VCaP (cell line): ENCODE measurements around the gene MYF5.

Experiments used
- H3K27ac ChIP-seq: fragments of 450-650 bp; 2 replicates; pipeline ENCODE4 v1.5.1; 2017
- TF ChIP-seq, protein P1 (sequence below): fragments of 450-650 bp; conservative IDR thresholded peaks from 2 replicates; pipeline ENCODE4 v1.5.1; 2017; ENCODE audit warnings: mild to moderate bottlenecking, moderate library complexity

Gene MYF5

DNA sequence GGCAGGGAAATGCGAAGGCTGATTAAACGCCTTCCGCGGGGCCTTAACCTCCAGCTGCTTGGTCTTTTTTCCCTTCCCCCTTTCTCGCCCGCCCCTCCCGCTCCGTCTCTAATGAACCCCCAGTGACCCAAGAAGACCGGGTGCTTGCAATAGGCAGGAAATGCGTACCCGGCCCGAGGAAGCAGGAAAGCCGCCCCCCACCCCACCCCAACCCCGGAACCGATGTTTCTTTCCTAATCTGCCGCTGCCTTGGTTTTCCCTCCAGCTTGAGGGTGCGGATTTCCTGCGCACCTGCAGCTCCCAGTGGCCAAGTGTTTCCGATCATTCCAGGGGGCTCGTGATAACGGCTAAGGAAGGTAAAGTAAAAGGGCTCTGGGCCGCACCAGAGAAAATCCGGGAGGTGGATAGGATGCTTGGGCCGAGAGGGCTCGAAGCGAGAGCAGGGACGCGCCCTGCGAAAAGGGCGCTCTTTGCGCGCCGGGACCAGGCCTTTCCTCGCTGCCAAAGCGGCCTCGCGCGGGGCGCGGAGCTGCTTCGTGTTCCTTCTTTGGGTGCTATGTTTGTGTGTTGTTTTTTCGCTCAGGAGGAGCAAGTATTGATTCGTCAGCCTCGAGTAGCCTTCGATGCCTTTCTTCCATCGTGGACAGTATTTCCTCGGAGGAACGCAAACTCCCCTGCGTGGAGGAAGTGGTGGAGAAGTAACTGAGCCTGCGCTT, 8.3 kb upstream of the MYF5 start:
- H3K27ac ChIP-seq = no peak overlapping the region
- TF ChIP-seq, protein P1, sequence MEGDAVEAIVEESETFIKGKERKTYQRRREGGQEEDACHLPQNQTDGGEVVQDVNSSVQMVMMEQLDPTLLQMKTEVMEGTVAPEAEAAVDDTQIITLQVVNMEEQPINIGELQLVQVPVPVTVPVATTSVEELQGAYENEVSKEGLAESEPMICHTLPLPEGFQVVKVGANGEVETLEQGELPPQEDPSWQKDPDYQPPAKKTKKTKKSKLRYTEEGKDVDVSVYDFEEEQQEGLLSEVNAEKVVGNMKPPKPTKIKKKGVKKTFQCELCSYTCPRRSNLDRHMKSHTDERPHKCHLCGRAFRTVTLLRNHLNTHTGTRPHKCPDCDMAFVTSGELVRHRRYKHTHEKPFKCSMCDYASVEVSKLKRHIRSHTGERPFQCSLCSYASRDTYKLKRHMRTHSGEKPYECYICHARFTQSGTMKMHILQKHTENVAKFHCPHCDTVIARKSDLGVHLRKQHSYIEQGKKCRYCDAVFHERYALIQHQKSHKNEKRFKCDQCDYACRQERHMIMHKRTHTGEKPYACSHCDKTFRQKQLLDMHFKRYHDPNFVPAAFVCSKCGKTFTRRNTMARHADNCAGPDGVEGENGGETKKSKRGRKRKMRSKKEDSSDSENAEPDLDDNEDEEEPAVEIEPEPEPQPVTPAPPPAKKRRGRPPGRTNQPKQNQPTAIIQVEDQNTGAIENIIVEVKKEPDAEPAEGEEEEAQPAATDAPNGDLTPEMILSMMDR = no peak

DNA sequence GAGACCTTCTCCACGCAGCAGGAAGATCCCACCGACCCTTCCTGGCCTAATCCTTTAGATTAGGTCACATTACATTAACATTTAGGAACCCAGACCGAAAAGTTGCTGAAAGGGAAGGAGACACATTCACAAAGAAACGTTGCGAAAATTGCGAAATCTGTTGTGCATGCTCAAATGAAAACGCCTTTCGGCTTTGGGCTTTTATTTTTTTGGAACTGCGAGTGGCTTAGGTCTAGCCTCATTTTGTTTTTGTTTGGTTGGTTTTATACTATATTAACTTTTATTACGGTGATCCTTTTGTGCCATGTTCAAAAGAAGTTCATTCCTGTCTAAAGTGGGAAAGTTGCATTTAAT, 7.8 kb upstream of the MYF5 start:
- TF ChIP-seq, protein P1 = no peak
- no peak overlapping the region for H3K27ac ChIP-seq

DNA sequence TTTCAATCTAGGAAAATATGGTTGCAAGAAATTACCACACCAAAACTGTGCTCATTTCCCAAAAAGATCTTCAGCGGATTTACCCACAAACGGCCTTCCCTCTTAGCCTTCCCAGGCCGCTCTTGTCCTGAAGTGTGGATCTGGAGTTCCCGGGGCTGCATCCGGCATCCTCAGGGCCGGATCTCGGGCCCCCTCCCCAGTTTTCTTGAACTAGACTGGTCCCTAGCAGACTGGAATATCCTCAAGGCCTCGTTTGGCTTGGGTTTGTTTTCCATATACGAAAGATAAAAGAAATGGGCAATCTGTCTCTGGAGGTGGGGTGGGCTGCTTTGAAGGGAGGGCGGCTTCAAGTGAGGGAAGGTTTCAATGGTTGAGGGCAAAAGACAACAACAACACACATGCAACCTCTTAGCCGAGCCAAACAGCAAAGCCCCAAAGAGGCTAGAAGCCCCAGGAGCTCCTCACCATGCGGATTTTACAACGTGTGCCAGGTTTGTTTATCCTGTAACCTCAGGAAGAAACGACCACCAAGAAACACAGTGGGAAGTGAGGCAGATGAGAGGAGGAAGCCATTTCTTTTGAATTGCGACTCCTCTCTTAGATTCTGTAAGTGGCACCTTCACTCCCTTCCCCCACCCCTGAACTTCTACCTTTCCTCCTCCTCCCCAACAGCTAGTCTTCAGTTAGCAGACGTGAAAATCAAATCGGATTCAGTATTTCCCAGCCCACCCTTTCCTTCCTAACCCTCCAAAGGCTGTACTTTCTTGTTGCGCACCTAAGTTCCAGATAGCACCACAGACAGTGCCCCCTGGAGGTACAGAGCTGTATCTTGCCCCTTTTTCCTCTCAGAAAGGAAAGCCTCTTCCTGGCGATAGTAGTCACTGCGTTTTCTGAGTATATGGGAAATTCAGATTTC, 6.6 kb upstream of the MYF5 start:
- TF ChIP-seq, protein P1 = peak; percentile 22; the same call in 1 of the 2 replicates
- peak overlapping the region; percentile 74 for H3K27ac ChIP-seq

DNA sequence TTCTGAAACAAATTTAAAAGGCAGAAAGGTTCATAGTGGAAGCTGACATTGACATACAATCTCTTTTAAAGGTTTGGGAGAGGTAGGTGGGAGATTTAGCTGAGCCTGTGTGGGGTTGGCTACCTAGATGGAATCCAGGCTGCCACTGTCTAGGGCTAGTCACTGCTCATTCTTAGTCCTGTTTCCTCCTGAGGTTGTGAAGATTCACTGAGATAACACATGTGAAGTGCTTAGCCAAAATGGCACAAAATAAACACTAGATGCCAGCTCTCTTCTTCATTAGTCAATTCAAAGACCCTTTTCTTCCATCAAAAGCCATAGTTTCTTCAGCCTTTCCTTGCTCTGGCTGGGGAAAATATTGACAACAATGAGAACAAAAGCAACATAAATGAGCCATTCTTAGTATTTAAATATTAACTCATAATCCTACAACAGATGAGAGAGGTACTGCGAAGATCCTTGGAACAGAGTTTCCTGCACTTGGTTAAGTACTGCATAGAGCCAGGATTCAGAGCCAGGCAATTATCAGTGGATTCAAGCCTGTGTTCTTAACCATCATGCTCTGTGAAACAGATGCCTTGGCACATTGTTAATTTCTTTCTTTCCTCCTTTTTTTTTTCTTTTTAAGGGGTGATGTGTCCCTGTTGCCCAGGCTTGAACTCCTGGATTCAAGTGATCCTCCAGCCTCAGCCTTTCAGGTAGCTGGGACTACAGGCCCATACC, 5.8 kb upstream of the MYF5 start:
- peak overlapping the region; percentile 74 for H3K27ac ChIP-seq
- TF ChIP-seq, protein P1 = no peak

DNA sequence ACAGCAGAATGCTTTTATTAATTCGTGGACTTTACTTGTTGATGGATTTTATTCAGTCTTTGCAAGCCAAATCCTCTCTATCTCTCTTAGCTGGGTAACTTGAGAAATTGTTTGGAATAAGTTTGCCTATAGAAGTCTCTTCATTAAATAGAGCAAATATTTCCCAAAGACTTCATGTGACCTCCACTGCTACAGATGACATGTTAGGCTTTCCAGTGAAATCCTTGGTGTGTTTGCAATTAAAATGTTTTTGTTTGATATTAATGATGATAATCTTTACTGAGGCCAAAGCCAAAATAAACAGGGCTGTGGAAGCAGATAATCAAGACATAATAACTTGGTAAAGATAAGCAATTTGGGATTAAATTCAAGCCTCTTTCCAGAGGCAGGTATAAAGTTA, 4.8 kb upstream of the MYF5 start:
- peak overlapping the region; percentile 74 for H3K27ac ChIP-seq
- TF ChIP-seq, protein P1 = no peak

DNA sequence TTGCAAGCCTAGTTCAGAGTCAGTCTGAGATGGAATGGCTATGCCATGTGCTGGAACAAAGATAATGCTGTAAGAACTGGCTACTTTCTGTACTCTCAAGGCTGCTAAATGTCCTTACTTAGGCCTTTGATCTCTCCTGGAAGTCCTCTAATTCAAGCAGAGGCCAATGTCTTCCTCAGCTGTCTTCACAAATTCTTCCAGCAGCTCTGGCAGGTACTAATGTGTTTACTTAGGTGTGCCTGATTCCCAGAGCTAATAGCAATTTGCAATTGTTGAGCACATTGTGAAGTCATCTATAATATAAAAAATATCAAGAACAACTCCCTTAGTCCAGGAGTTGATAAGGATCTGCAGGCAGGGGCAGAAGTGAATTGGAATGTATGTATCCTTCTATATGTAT, 3.8 kb upstream of the MYF5 start:
- TF ChIP-seq, protein P1 = no peak
- H3K27ac ChIP-seq = peak overlapping the region; percentile 74

DNA sequence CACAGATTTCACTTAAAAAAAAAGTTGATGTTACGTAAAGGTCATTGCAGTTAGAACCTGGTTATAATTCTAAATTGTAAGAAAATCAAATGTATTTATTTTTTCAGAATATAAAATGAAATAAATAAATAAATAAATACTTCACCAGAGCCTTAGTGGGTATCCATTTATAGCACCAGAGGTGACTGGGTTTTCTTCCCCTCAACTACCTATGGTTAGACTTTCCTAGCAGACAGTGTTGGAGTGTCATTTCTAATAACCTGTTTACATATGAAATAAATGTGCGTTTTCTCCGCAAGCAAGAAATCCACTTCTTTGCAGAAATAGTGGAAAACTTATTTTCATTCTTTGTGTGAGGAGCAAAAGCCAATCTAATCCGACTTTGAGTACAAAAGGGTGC, 3.3 kb upstream of the MYF5 start:
- peak overlapping the region; percentile 74 for H3K27ac ChIP-seq
- TF ChIP-seq, protein P1 = no peak
